Body of pancreas (tissue), 4 donors: ENCODE data around the gene COL4A6.

Experiments
- POLR2A ChIP-seq, 3 donors: fragments of 450-650 bp; IDR thresholded peaks; one replicate each; pipeline ENCODE4 v1.6.1; 2016; ENCODE audit warnings: antibody characterized with exemption in 3 of 3, mild to moderate bottlenecking in 2 of 3
- TF ChIP-seq, protein P1 (sequence below), 7 experiments: fragments of 450-650 bp in 4 of 7; fragments of 200-600 bp in 3 of 7; sonication (generic) in 3 of 7; IDR thresholded peaks; one replicate each; pipeline ENCODE4 v1.5.1; 2016 to 2019; ENCODE audit warnings: antibody characterized with exemption in 7 of 7

DNA sequence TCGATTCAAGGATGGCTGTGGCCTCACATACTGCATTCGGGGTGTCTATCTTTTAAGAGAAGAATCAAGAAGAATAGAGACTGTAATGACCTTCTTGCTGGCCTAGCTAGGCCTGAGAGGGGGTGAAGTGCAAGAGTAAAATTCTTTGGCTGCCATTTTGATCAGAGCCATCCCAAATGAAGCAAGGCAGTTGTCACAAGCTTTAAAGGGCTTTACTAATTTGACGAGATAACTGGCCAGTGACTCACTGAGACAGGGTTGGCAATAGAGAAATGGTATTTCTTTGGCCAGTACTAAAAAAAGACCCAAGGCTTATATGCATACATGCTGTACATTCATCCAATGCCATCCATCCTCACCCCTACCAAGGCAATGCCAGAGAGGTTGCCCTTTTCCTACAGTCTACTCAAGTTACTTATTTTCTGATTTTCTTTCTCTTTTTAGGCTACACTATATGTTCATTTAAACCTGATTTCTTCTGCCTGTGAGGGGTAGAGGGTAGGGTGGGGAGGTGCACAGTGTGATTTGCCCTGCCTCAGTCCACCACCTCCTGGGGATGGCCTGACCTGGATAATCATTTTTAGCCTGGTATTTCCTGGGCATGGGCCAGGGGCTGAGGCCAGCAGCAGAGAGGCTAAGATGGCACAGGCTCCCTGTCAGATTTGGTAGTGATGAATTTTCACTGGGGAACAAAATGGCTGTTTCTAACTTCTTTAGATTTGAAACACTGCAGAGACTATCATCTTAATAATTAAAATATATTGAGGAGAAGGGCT lies 314.4 kb downstream of the COL4A6 start:
- TF ChIP-seq, protein P1, sequence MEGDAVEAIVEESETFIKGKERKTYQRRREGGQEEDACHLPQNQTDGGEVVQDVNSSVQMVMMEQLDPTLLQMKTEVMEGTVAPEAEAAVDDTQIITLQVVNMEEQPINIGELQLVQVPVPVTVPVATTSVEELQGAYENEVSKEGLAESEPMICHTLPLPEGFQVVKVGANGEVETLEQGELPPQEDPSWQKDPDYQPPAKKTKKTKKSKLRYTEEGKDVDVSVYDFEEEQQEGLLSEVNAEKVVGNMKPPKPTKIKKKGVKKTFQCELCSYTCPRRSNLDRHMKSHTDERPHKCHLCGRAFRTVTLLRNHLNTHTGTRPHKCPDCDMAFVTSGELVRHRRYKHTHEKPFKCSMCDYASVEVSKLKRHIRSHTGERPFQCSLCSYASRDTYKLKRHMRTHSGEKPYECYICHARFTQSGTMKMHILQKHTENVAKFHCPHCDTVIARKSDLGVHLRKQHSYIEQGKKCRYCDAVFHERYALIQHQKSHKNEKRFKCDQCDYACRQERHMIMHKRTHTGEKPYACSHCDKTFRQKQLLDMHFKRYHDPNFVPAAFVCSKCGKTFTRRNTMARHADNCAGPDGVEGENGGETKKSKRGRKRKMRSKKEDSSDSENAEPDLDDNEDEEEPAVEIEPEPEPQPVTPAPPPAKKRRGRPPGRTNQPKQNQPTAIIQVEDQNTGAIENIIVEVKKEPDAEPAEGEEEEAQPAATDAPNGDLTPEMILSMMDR (IDR thresholded peaks at IDR 0.05) = no peak
- TF ChIP-seq POLR2A (IDR thresholded peaks at IDR 0.05) = no peak
